OCI-LY7 (cell line): ENCODE results near the gene SMAD5. TPM values are rescaled to one million over a fixed set of nuclear protein-coding genes. Genes with fewer than 3 reads are reported as not detected.

Source experiments
- BruUV-seq: library from RNA; stranded (reverse); fragments of 400-500 nt; replicated peaks from 2 replicates; lab custom pipeline; 2021; lab: Mats Ljungman, UMichigan
- CTCF ChIA-PET: fragments of 300-600 bp; sonication (Branson Sonifier 250); formaldehyde crosslinking; loops from one replicate; lab custom pipeline; 2022; ENCODE audit warnings: antibody characterized with exemption; ENCODE audit not compliant: unreplicated experiment; lab: Charles Lee
- POLR2A ChIA-PET: fragments of 300-600 bp; sonication (Branson Sonifier 250); formaldehyde crosslinking; loops from one replicate; lab custom pipeline; 2022; ENCODE audit warnings: antibody characterized with exemption; lab: Charles Lee
- DNase-seq: peaks from one replicate; pipeline ENCODE4 v3.0.0-alpha.2; 2015; ENCODE audit warnings: low spot score
- H2AFZ ChIP-seq: fragments of 200-600 bp; sonication (generic), shearing (Covaris generic); 2 replicates; pipeline ENCODE4 v1.6.1; 2014; ENCODE audit warnings: mild to moderate bottlenecking, antibody characterized with exemption, low read length, moderate library complexity
- H3K27ac ChIP-seq: fragments of 200-600 bp; sonication (generic); 2 replicates; pipeline ENCODE4 v1.5.1; 2014; ENCODE audit warnings: mixed run types, low read depth, mild to moderate bottlenecking, moderate library complexity, low read length, inconsistent platforms; ENCODE audit not compliant: poor library complexity, severe bottlenecking
- H3K36me3 ChIP-seq: fragments of 200-600 bp; sonication (generic); 2 replicates; pipeline ENCODE4 v1.6.1; 2014; ENCODE audit warnings: mild to moderate bottlenecking, antibody characterized with exemption, low read length, moderate library complexity, mixed read lengths; ENCODE audit not compliant: insufficient read depth
- H3K4me1 ChIP-seq: fragments of 200-600 bp; sonication (generic); 2 replicates; pipeline ENCODE4 v1.5.1; 2014; ENCODE audit warnings: mild to moderate bottlenecking, low read length; ENCODE audit not compliant: insufficient read depth, poor library complexity, severe bottlenecking
- H3K4me2 ChIP-seq: fragments of 200-600 bp; sonication (generic); 2 replicates; pipeline ENCODE4 v1.6.1; 2014; ENCODE audit warnings: mild to moderate bottlenecking, low read length
- H3K4me3 ChIP-seq: fragments of 200-600 bp; sonication (generic); 2 replicates; pipeline ENCODE4 v1.5.1; 2014; ENCODE audit warnings: mild to moderate bottlenecking, low read depth, low read length; ENCODE audit not compliant: poor library complexity, severe bottlenecking
- H3K79me2 ChIP-seq: fragments of 200-600 bp; sonication (generic); 2 replicates; pipeline ENCODE4 v1.6.1; 2016; ENCODE audit warnings: low read depth, mild to moderate bottlenecking, low read length, moderate library complexity, mixed read lengths; ENCODE audit not compliant: insufficient read depth
- H3K9me2 ChIP-seq: fragments of 200-600 bp; sonication (generic); 2 replicates; pipeline ENCODE4 v1.6.1; 2016; ENCODE audit warnings: mild to moderate bottlenecking, low read length, mixed read lengths; ENCODE audit not compliant: insufficient read depth
- H3K9me3 ChIP-seq: fragments of 200-600 bp; sonication (generic); 2 replicates; pipeline ENCODE4 v1.6.1; 2014; ENCODE audit warnings: mild to moderate bottlenecking, mixed run types, low read length, mixed read lengths
- H4K20me1 ChIP-seq: fragments of 200-600 bp; sonication (generic); 2 replicates; pipeline ENCODE4 v1.6.1; 2014; ENCODE audit warnings: mild to moderate bottlenecking, antibody characterized with exemption, low read length, moderate library complexity, mixed read lengths; ENCODE audit not compliant: insufficient read depth
- EZH2phosphoT487 ChIP-seq: fragments of 200-600 bp; sonication (generic); IDR thresholded peaks from 2 replicates; pipeline ENCODE4 v1.6.1; 2018; ENCODE audit warnings: low read depth, borderline replicate concordance, mild to moderate bottlenecking, mixed run types, antibody characterized with exemption, low read length, moderate library complexity, mixed read lengths
- intact Hi-C: fragments of 100-400 bp; cut with micrococcal nuclease; formaldehyde crosslinking; loops from one replicate; pipeline ENCODE4 v1.10.0; 2022; ENCODE audit not compliant: unreplicated experiment
- total RNA-seq, 2 experiments: library from RNA; depleted of rRNA in 1 of 2; stranded (reverse); fragments of >200 nt in 1 of 2; shearing (Covaris generic) in 1 of 2; gene quantifications; 2 replicates each; pipeline ENCODE4 v1.2.3, GENCODE V29; 2014 to 2022
- TF ChIP-seq, protein P1 (sequence below): fragments of 200-600 bp; sonication (generic); conservative IDR thresholded peaks from 2 replicates; pipeline ENCODE4 v1.5.1; 2014; ENCODE audit warnings: mild to moderate bottlenecking, antibody characterized with exemption, low read length, moderate library complexity, mixed read lengths

The SMAD5 gene
- total RNA-seq, 2 experiments from 2014 or later: 32.9 to 94.5 TPM

DNA sequence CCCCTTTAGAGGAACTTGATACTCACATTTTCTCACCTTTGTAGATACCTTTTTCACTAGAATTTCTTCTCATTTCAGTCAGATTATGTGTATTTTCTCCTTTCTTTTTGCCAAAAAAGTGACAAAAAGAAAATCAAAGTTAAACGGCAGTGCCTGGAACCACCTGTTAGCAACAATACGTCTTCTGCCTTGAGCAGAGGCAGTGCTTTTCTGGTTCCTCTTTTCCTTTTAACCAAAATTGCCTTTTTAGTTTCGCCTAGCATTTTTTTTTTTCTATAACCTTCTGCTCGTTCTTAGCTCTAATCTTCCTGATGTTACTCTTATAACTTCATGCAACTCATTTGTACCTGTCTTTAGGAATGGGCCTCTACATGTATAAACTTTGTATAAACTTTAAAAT lies 34.3 kb downstream of the SMAD5 start:
- no TSS peak for BruUV-seq
- Histone ChIP-seq H3K27ac (peak overlapping the region; percentile 99), H3K79me2 (peaks cover 88% of the 10 kb centered on the region), H3K4me2 (peak overlapping the region; percentile 86), H3K36me3 (peaks cover 74% of the 10 kb centered on the region), H2AFZ (no peak overlapping the region), H3K4me1 (peaks cover 84% of the 10 kb centered on the region), H3K9me3 (peaks cover 7% of the 10 kb centered on the region), H3K9me2 (no peaks in the 10 kb centered on the region), H3K4me3 (peak overlapping the region; percentile 65), H4K20me1 (no peaks in the 10 kb centered on the region)
- CTCF ChIA-PET: interaction anchor here (0.6 kb wide), 1 partner anchor 126 kb away, joined by 3 read pairs; no protein-coding TSS in a partner anchor
- POLR2A ChIA-PET: interaction anchor here (0.7 to 2.5 kb wide), 6 partner anchors 11 to 142 kb away, joined by 3 to 7 read pairs (median 3); partner anchors contain the start of gene SMAD5
- DNase-seq: peak; percentile 81
- intact Hi-C loops: loop anchor here (10.0 kb wide), 2 partner anchors 908 to 1588 kb away; partner anchors contain the start of gene HNRNPA0
- TF ChIP-seq, protein P1, sequence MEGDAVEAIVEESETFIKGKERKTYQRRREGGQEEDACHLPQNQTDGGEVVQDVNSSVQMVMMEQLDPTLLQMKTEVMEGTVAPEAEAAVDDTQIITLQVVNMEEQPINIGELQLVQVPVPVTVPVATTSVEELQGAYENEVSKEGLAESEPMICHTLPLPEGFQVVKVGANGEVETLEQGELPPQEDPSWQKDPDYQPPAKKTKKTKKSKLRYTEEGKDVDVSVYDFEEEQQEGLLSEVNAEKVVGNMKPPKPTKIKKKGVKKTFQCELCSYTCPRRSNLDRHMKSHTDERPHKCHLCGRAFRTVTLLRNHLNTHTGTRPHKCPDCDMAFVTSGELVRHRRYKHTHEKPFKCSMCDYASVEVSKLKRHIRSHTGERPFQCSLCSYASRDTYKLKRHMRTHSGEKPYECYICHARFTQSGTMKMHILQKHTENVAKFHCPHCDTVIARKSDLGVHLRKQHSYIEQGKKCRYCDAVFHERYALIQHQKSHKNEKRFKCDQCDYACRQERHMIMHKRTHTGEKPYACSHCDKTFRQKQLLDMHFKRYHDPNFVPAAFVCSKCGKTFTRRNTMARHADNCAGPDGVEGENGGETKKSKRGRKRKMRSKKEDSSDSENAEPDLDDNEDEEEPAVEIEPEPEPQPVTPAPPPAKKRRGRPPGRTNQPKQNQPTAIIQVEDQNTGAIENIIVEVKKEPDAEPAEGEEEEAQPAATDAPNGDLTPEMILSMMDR: no peak
- no peak for TF ChIP-seq EZH2phosphoT487

DNA sequence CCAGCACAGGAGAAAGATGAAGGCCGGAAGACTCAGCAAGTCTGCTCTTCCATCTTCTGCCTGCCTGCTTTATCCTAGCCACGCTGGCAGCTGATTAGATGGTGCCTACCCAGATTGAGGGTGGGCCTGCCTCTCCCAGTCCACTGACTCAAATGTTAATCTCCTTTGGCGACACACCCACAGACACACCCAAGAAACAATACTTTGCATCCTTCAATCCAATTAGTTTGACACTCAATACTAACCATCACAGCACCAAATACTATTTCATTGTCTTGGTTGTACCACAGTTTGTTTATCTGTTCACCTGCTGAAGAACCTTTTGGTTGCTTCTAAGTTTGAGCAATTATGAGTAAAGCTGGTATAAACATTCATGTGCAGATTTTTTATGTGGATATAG lies 36.6 kb downstream of the SMAD5 start:
- H3K4me2 ChIP-seq: no peak overlapping the region
- peaks cover 75% of the 10 kb centered on the region for H3K36me3 ChIP-seq
- ChIA-PET CTCF (interaction anchor here (0.6 kb wide), 1 partner anchor 133 kb away, joined by 4 read pairs; no protein-coding TSS in a partner anchor), POLR2A (interaction anchor here (0.8 to 2.5 kb wide), 6 partner anchors 8 to 139 kb away, joined by 3 to 8 read pairs (median 6); partner anchors contain the start of gene SMAD5)
- H3K4me1 ChIP-seq: peaks cover 77% of the 10 kb centered on the region
- BruUV-seq: no TSS peak
- intact Hi-C loops: loop anchor here (2.0 to 10.0 kb wide), 3 partner anchors 132 to 1586 kb away; partner anchors contain the start of gene HNRNPA0
- H3K79me2 ChIP-seq: peaks cover 87% of the 10 kb centered on the region
- no peak overlapping the region for H3K27ac ChIP-seq
- TF ChIP-seq EZH2phosphoT487: no peak
- no peaks in the 10 kb centered on the region for H3K9me2 ChIP-seq
- no peak for DNase-seq
- no peaks in the 10 kb centered on the region for H4K20me1 ChIP-seq
- no peak overlapping the region for H2AFZ ChIP-seq
- H3K9me3 ChIP-seq: peaks cover 7% of the 10 kb centered on the region
- H3K4me3 ChIP-seq: no peak overlapping the region

DNA sequence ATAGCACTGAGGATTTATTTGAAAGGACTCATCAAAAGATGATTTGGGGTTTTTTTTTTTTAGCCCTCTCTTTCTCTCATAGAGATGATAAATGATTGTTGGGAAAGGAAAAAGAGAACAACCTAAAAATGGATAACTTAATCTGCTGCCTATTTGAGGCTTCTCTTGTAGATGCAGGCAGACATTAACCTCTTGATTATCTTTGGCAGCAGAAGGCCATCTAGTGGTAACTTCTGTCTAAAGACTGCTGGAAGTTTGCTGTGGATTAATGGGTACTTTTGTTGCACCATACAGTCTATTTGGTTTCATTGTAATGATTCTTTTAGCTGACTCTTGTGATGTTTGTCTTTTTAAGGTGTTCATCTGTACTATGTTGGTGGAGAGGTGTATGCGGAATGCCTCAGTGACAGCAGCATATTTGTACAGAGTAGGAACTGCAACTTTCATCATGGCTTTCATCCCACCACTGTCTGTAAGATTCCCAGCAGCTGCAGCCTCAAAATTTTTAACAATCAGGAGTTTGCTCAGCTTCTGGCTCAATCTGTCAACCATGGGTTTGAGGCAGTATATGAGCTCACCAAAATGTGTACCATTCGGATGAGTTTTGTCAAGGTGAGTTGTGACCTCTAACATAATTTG lies 41.5 kb downstream of the SMAD5 start:
- Histone ChIP-seq H2AFZ (no peak overlapping the region), H3K27ac (peak overlapping the region; percentile 24), H3K4me1 (peaks cover 34% of the 10 kb centered on the region), H3K36me3 (peaks cover 95% of the 10 kb centered on the region), H3K4me2 (peak overlapping the region; percentile 41; the same call in 1 of the 2 replicates), H4K20me1 (no peaks in the 10 kb centered on the region), H3K4me3 (no peak overlapping the region), H3K9me2 (no peaks in the 10 kb centered on the region), H3K79me2 (peaks cover 51% of the 10 kb centered on the region), H3K9me3 (peaks cover 7% of the 10 kb centered on the region)
- POLR2A ChIA-PET: interaction anchor here (0.8 to 1.2 kb wide), 4 partner anchors 10 to 111 kb away, joined by 3 to 4 read pairs (median 3); partner anchors contain the start of gene SMAD5
- intact Hi-C loops: loop anchor here (1.0 to 5.0 kb wide), 6 partner anchors 41 to 287 kb away; partner anchors contain the start of gene SMAD5
- CTCF ChIA-PET: interaction anchor here (1.2 kb wide), 1 partner anchor 111 kb away, joined by 4 read pairs; no protein-coding TSS in a partner anchor
- TF ChIP-seq, protein P1: peak; percentile 94
- TF ChIP-seq EZH2phosphoT487: no peak
- BruUV-seq: no TSS peak
- peak; percentile 76 for DNase-seq
